ES-I3 (cell line): Measurements from ENCODE around the gene JAG2.

Source experiments
- H3K36me3 ChIP-seq: 2 replicates; pipeline ENCODE4 v1.6.1; 2013; ENCODE audit warnings: mild to moderate bottlenecking, low read length, control low read depth, moderate library complexity; ENCODE audit not compliant: insufficient read depth
- H3K4me1 ChIP-seq: 2 replicates; pipeline ENCODE4 v1.6.1; 2013; ENCODE audit warnings: mild to moderate bottlenecking, control low read depth, low read length; ENCODE audit not compliant: insufficient read depth
- H3K9ac ChIP-seq: 2 replicates; pipeline ENCODE4 v1.6.1; 2013; ENCODE audit warnings: low read depth, mild to moderate bottlenecking, low read length, moderate library complexity
- H3K9me3 ChIP-seq: 2 replicates; pipeline ENCODE4 v1.6.1; 2013; ENCODE audit warnings: mild to moderate bottlenecking, low read length, moderate library complexity; ENCODE audit not compliant: control insufficient read depth, insufficient read depth

JAG2 gene

GRCh38 chr14:105169776-105170655, 1.4 kb upstream of the JAG2 start:
- no peaks in the 10 kb centered on the region for H3K9me3 ChIP-seq
- H3K4me1 ChIP-seq, result peaks cover 7% of the 10 kb centered on the region; the same call in 1 of the 2 replicates
- no peaks in the 10 kb centered on the region for H3K36me3 ChIP-seq
- no peak overlapping the region for H3K9ac ChIP-seq

GRCh38 chr14:105168979-105169507, 467 bp upstream of the JAG2 start:
- peaks cover 7% of the 10 kb centered on the region; the same call in 1 of the 2 replicates for H3K4me1 ChIP-seq
- peak overlapping the region; percentile 44; the same call in 1 of the 2 replicates for H3K9ac ChIP-seq
- no peaks in the 10 kb centered on the region for H3K9me3 ChIP-seq
- H3K36me3 ChIP-seq, result no peaks in the 10 kb centered on the region

- H3K4me1 ChIP-seq, result peaks cover 7% of the 10 kb centered on the region; the same call in 1 of the 2 replicates
- H3K36me3 ChIP-seq, result no peaks in the 10 kb centered on the region
- H3K9ac ChIP-seq, result peak overlapping the region; percentile 44; the same call in 1 of the 2 replicates
- H3K9me3 ChIP-seq, result no peaks in the 10 kb centered on the region
Measured at GRCh38 chr14:105168093-105168420, 519 bp downstream of the JAG2 start.

GRCh38 chr14:105167303-105168092, 1.1 kb downstream of the JAG2 start:
- H3K4me1 ChIP-seq, result peaks cover 7% of the 10 kb centered on the region; the same call in 1 of the 2 replicates
- H3K9ac ChIP-seq, result peak overlapping the region; percentile 44
- H3K9me3 ChIP-seq, result no peaks in the 10 kb centered on the region

GRCh38 chr14:105166571-105167302, 1.8 kb downstream of the JAG2 start:
- peaks cover 7% of the 10 kb centered on the region; the same call in 1 of the 2 replicates for H3K4me1 ChIP-seq
- H3K36me3 ChIP-seq, result no peaks in the 10 kb centered on the region
- no peak overlapping the region for H3K9ac ChIP-seq
- H3K9me3 ChIP-seq, result no peaks in the 10 kb centered on the region

More at GRCh38 chr14:105167303-105168092, 1.1 kb downstream of the JAG2 start:
- H3K36me3 ChIP-seq, result no peaks in the 10 kb centered on the region

GRCh38 chr14:105165761-105166485, 2.7 kb downstream of the JAG2 start:
- Histone ChIP-seq H3K9ac (no peak overlapping the region), H3K4me1 (peaks cover 4% of the 10 kb centered on the region; the same call in 1 of the 2 replicates), H3K36me3 (no peaks in the 10 kb centered on the region), H3K9me3 (no peaks in the 10 kb centered on the region)

GRCh38 chr14:105165134-105165704, 3.4 kb downstream of the JAG2 start:
- H3K36me3 ChIP-seq, result no peaks in the 10 kb centered on the region
- H3K4me1 ChIP-seq, result no peaks in the 10 kb centered on the region; the same call in 1 of the 2 replicates
- H3K9me3 ChIP-seq, result no peaks in the 10 kb centered on the region
- H3K9ac ChIP-seq, result no peak overlapping the region

GRCh38 chr14:105163040-105163742, 5.4 kb downstream of the JAG2 start:
- Histone ChIP-seq H3K9me3 (no peaks in the 10 kb centered on the region), H3K4me1 (no peaks in the 10 kb centered on the region; the same call in 1 of the 2 replicates), H3K36me3 (no peaks in the 10 kb centered on the region), H3K9ac (no peak overlapping the region)

GRCh38 chr14:105162669-105162979, 6.0 kb downstream of the JAG2 start:
- Histone ChIP-seq H3K9me3 (no peaks in the 10 kb centered on the region), H3K4me1 (no peaks in the 10 kb centered on the region; the same call in 1 of the 2 replicates), H3K36me3 (no peaks in the 10 kb centered on the region), H3K9ac (no peak overlapping the region)

GRCh38 chr14:105161964-105162668, 6.5 kb downstream of the JAG2 start:
- H3K4me1 ChIP-seq, result no peaks in the 10 kb centered on the region; the same call in 1 of the 2 replicates
- H3K9ac ChIP-seq, result no peak overlapping the region
- no peaks in the 10 kb centered on the region for H3K36me3 ChIP-seq
- no peaks in the 10 kb centered on the region for H3K9me3 ChIP-seq

GRCh38 chr14:105161309-105161708, 7.3 kb downstream of the JAG2 start:
- no peaks in the 10 kb centered on the region for H3K36me3 ChIP-seq
- H3K9ac ChIP-seq, result no peak overlapping the region
- no peaks in the 10 kb centered on the region; the same call in 1 of the 2 replicates for H3K4me1 ChIP-seq
- H3K9me3 ChIP-seq, result no peaks in the 10 kb centered on the region

DNA sequence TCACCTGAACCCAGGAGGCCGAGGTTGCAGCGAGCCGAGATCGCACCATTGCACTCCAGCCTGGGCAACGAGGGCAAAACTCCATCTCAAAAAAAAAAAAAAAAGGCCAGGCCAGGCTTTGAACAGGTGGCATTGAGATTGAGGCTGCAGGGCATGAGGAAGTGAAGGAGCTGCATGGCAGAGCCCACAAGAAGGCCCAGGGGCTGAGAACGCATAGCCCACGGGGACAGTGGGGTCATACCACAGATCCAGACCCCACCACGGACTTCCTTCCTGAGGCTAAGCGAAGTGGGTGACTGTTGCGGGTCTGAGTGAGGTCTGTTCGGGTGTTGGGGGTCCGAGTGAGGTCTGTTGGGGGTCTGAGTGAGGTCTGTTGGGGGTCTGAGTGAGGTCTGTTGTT, 7.8 kb downstream of the JAG2 start:
- H3K4me1 ChIP-seq, result no peaks in the 10 kb centered on the region; the same call in 1 of the 2 replicates

More for the DNA sequence above, 7.8 kb downstream of the JAG2 start:
- Histone ChIP-seq H3K9me3 (no peaks in the 10 kb centered on the region), H3K36me3 (no peaks in the 10 kb centered on the region), H3K9ac (no peak overlapping the region)
